Measurements from ENCODE around the gene EVPL. TPM values are rescaled to one million over a fixed set of nuclear protein-coding genes. Genes with fewer than 3 reads are reported as not detected.
A peak's percentile ranks its signal among the peaks of the same experiment; 100 is the strongest.

EVPL gene
- total and polyA plus RNA-seq, 2 of the 13 experiments (the other 11 are each of a cell fraction or from before 2014, with no cell fraction given): 2.1 to 8.2 TPM

- 0 out of 2 replicates have a peak, but pooled peaks have one; percentile 11 for TF ChIP-seq ZNF296 (CRISPR knock-in tag; conservative IDR thresholded peaks at IDR 0.05)
- peak; percentile 82; the same call in 1 of the 2 replicates for TF ChIP-seq ZHX1 (CRISPR knock-in tag; IDR thresholded peaks at IDR 0.05; ENCODE audit: low read depth)
- TF ChIP-seq, protein P1, sequence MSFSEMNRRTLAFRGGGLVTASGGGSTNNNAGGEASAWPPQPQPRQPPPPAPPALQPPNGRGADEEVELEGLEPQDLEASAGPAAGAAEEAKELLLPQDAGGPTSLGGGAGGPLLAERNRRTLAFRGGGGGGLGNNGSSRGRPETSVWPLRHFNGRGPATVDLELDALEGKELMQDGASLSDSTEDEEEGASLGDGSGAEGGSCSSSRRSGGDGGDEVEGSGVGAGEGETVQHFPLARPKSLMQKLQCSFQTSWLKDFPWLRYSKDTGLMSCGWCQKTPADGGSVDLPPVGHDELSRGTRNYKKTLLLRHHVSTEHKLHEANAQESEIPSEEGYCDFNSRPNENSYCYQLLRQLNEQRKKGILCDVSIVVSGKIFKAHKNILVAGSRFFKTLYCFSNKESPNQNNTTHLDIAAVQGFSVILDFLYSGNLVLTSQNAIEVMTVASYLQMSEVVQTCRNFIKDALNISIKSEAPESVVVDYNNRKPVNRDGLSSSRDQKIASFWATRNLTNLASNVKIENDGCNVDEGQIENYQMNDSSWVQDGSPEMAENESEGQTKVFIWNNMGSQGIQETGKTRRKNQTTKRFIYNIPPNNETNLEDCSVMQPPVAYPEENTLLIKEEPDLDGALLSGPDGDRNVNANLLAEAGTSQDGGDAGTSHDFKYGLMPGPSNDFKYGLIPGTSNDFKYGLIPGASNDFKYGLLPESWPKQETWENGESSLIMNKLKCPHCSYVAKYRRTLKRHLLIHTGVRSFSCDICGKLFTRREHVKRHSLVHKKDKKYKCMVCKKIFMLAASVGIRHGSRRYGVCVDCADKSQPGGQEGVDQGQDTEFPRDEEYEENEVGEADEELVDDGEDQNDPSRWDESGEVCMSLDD (CRISPR knock-in tag; IDR thresholded peaks at IDR 0.05; ENCODE audit: borderline replicate concordance): no peak
- no peak for TF ChIP-seq ZNF460 (CRISPR knock-in tag; IDR thresholded peaks at IDR 0.05; ENCODE audit: borderline replicate concordance)
- peak; percentile 85 for TF ChIP-seq ZFX (CRISPR knock-in tag; IDR thresholded peaks at IDR 0.05; ENCODE audit: low read depth)
- TF ChIP-seq ZNF512 (CRISPR knock-in tag; IDR thresholded peaks at IDR 0.05): 0 out of 2 replicates have a peak, but pooled peaks have one; percentile 52
- peak; percentile 64; the same call in 1 of the 2 replicates for TF ChIP-seq NAIF1 (CRISPR knock-in tag; IDR thresholded peaks at IDR 0.05; ENCODE audit: borderline replicate concordance)
- 0 out of 2 replicates have a peak, but pooled peaks have one; percentile 41 for TF ChIP-seq ZNF713 (CRISPR knock-in tag; IDR thresholded peaks at IDR 0.05)
- TF ChIP-seq ZNF362 (CRISPR knock-in tag; IDR thresholded peaks at IDR 0.05; ENCODE audit: borderline replicate concordance): peak; percentile 81; the same call in 1 of the 2 replicates
- no peak for TF ChIP-seq CTCF (CRISPR knock-in tag; IDR thresholded peaks at IDR 0.05)
- TF ChIP-seq MED1 (CRISPR knock-in tag; IDR thresholded peaks at IDR 0.05): peak; percentile 62; the same call in 1 of the 2 replicates
- no peak for TF ChIP-seq ZNF770 (CRISPR knock-in tag; IDR thresholded peaks at IDR 0.05)
- 0 out of 2 replicates have a peak, but pooled peaks have one; percentile 39 for TF ChIP-seq ZFP41 (CRISPR knock-in tag; IDR thresholded peaks at IDR 0.05; ENCODE audit: borderline replicate concordance)
- TF ChIP-seq KLF15 (CRISPR knock-in tag; IDR thresholded peaks at IDR 0.05; ENCODE audit: borderline replicate concordance): 0 out of 2 replicates have a peak, but pooled peaks have one; percentile 24
Observed at GRCh38 chr17:76027159-76027839, at the start of gene EVPL (continued).

All from HepG2 (cell line).